ENCODE measurements around the gene GDPD5. TPM values are rescaled to one million over a fixed set of nuclear protein-coding genes. Genes with fewer than 3 reads are reported as not detected.

GDPD5 gene
- total and polyA plus RNA-seq, 9 donors: 3.8 to 15.8 (median 8.1) TPM

GRCh38 chr11:75556275-75556674 is 30.5 kb upstream of the GDPD5 start:
- 22 to 54% (median 25%) methylated on average over 3 of the region's 3 CpGs for WGBS, 3 donors
- no peak for DNase-seq
- TF ChIP-seq, protein P1, sequence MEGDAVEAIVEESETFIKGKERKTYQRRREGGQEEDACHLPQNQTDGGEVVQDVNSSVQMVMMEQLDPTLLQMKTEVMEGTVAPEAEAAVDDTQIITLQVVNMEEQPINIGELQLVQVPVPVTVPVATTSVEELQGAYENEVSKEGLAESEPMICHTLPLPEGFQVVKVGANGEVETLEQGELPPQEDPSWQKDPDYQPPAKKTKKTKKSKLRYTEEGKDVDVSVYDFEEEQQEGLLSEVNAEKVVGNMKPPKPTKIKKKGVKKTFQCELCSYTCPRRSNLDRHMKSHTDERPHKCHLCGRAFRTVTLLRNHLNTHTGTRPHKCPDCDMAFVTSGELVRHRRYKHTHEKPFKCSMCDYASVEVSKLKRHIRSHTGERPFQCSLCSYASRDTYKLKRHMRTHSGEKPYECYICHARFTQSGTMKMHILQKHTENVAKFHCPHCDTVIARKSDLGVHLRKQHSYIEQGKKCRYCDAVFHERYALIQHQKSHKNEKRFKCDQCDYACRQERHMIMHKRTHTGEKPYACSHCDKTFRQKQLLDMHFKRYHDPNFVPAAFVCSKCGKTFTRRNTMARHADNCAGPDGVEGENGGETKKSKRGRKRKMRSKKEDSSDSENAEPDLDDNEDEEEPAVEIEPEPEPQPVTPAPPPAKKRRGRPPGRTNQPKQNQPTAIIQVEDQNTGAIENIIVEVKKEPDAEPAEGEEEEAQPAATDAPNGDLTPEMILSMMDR (IDR thresholded peaks at IDR 0.05): no peak
- no peak for TF ChIP-seq POLR2A (IDR thresholded peaks at IDR 0.05)
- no peak for TF ChIP-seq EP300 (IDR thresholded peaks at IDR 0.05)
- intact Hi-C loops (cut with DNase I): no loop called here
- Histone ChIP-seq H3K4me3 (no peak overlapping the region), H3K27me3 (no peaks in the 10 kb centered on the region), H3K27ac (peak overlapping the region in 1 of 2 donors; percentile 98), H3K4me1 (ENCODE audit: insufficient read depth) (peaks cover 34% of the 10 kb centered on the region), H3K36me3 (no peaks in the 10 kb centered on the region), H3K9me3 (no peaks in the 10 kb centered on the region)

GRCh38 chr11:75555079-75555811 is 29.5 kb upstream of the GDPD5 start:
- no peak for TF ChIP-seq EP300 (IDR thresholded peaks at IDR 0.05)
- TF ChIP-seq, protein P1 (IDR thresholded peaks at IDR 0.05): no peak
- no peak for TF ChIP-seq POLR2A (IDR thresholded peaks at IDR 0.05)
- peaks cover 32% of the 10 kb centered on the region for H3K4me1 ChIP-seq (ENCODE audit: insufficient read depth)
- DNase-seq: peak in 4 of 5 donors; percentile 32 to 71 (median 55)
- intact Hi-C loops (cut with DNase I): no loop called here
- no peaks in the 10 kb centered on the region for H3K36me3 ChIP-seq
- H3K9me3 ChIP-seq: no peaks in the 10 kb centered on the region
- no peaks in the 10 kb centered on the region for H3K27me3 ChIP-seq
- H3K4me3 ChIP-seq: peak overlapping the region; percentile 26
- peak overlapping the region in 1 of 2 donors; percentile 98 for H3K27ac ChIP-seq
- WGBS, 3 donors: 77 to 83% (median 78%) methylated on average over 12 of the region's 12 CpGs

- Histone ChIP-seq H3K4me3 (peak overlapping the region; percentile 26), H3K4me1 (ENCODE audit: insufficient read depth) (peaks cover 30% of the 10 kb centered on the region), H3K27me3 (no peaks in the 10 kb centered on the region), H3K27ac (peak overlapping the region; percentile 69 to 98), H3K9me3 (no peaks in the 10 kb centered on the region), H3K36me3 (no peaks in the 10 kb centered on the region)
- 4 to 10% (median 5%) methylated on average over 18 to 21 of the region's 21 CpGs for WGBS, 3 donors
- intact Hi-C loops (cut with DNase I): no loop called here
- TF ChIP-seq, protein P1 (IDR thresholded peaks at IDR 0.05): no peak
- peak; percentile 71 for TF ChIP-seq POLR2A (IDR thresholded peaks at IDR 0.05)
- peak; percentile 51 for TF ChIP-seq EP300 (IDR thresholded peaks at IDR 0.05)
- peak; percentile 98 to 99 (median 99) for DNase-seq
Measured at GRCh38 chr11:75554258-75555022, 28.7 kb upstream of the GDPD5 start.

GRCh38 chr11:75553889-75554257 is 28.1 kb upstream of the GDPD5 start:
- DNase-seq: no peak
- no peak overlapping the region for H3K4me3 ChIP-seq
- H3K27me3 ChIP-seq: no peaks in the 10 kb centered on the region
- TF ChIP-seq, protein P1 (IDR thresholded peaks at IDR 0.05): peak in 1 of 3 donors; percentile 17
- TF ChIP-seq EP300 (IDR thresholded peaks at IDR 0.05): no peak
- intact Hi-C loops (cut with DNase I): no loop called here
- WGBS, 3 donors: 0 to 5% (median 0%) methylated on average over 1 of the region's 1 CpG
- H3K9me3 ChIP-seq: no peaks in the 10 kb centered on the region
- peak overlapping the region; percentile 36 to 71 for H3K27ac ChIP-seq
- H3K4me1 ChIP-seq (ENCODE audit: insufficient read depth): peaks cover 27% of the 10 kb centered on the region
- H3K36me3 ChIP-seq: no peaks in the 10 kb centered on the region

All from ovary (tissue), 9 donors.